ENCODE data around the gene POTEH. TPM values are rescaled to one million over a fixed set of nuclear protein-coding genes. Genes with fewer than 3 reads are reported as not detected.
"Not testable (repeated sequence)": the region's sequence is repeated elsewhere in the genome, so short reads cannot be mapped to it uniquely, and the experiment has no call there.

Gene POTEH
- not detected in 2 replicates for total RNA-seq

- not testable (repeated sequence) for DNase-seq (ENCODE audit: low read depth)
Measured at GRCh38 chr22:15689749-15690125, at the start of gene POTEH. Gene POTEH (plus strand): TSS chr22:15690026. CDS start chr22:15690078, 52 bp downstream.

- DNase-seq (ENCODE audit: low read depth): not testable (repeated sequence)
Measured at GRCh38 chr22:15642288-15642861, 47.5 kb upstream of the POTEH start.

DNA sequence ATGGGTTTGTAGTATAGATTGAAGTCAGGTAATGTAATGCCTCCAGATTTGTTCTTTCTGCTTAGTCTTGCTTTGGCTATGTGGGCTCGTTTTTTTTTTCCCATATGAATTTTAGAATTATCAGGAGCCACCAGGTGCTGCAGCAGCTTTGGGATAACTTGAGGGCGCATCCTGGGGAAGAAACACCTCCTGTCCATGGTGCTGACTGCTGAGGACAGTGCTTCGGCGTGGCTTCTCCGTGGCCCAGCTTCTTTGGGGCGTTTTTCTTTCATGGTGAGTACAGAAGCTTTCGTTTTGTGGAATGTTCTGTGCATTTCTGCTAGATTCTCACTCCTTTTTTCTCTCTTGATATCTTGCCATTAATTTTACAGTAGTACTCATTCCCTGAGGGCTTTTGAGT lies 37.9 kb upstream of the POTEH start:
- DNase-seq (ENCODE audit: low read depth): not testable (repeated sequence)

DNA sequence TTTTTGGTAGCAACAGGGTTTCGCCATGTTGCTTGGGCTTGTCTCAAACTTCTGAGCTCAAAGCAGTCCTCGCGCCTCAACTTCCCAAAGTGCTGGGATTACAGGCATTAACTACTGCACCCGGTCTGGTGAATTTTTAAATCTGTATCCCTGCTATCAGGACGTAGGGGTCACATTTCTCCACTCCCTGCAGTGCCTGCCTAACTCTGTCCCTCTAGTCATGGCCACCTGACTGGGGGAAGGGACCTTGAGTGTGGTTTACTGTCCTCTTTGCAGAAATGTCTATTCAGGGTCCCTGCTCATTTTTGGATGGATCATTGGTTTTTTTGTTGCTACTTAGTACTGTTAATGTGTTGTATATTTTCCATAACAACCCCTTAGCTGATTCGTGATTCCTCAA lies 37.1 kb upstream of the POTEH start:
- DNase-seq (ENCODE audit: low read depth): not testable (repeated sequence)

- not testable (repeated sequence) for DNase-seq (ENCODE audit: low read depth)
Measured at GRCh38 chr22:15653241-15653640, 36.6 kb upstream of the POTEH start.

DNA sequence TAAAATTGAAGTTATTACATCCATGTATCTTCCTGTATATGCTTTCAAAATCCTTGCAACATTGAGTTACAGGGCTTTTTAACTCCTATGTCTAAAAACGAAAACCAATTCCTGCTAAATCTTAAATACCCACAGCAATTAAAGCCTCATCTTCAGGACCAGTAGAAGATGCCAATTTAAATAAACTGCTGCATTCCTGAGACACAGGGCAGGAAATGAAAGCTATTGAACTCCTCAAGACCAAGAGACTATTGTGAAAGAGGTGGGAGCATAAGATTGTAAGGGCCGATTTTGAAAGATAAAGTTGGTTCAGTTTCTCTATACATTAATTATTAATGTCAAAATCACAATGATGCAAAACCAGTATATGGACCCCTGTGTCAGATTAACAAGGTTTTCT lies 28.7 kb upstream of the POTEH start:
- DNase-seq (ENCODE audit: low read depth): not testable (repeated sequence)

DNA sequence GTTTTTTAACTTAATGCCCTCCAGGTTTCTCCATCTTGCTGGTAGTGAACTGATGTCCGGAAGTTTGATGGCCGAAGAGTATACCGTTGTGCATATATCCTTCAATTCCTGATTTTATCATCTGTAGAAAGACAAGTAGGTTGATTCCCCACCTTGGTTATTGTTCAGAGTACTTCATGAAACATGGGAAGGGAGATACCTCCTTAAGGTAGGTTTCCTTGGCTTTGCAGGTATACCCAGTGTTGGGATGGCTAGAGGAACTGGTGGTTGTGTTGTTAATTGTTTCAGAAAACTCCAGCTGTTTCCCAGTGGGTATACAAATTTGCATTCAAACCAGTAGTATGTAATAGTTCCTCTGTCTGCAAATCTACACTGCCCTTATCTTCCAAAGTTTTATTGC lies 25.1 kb upstream of the POTEH start:
- DNase-seq (ENCODE audit: low read depth): not testable (repeated sequence)

DNA sequence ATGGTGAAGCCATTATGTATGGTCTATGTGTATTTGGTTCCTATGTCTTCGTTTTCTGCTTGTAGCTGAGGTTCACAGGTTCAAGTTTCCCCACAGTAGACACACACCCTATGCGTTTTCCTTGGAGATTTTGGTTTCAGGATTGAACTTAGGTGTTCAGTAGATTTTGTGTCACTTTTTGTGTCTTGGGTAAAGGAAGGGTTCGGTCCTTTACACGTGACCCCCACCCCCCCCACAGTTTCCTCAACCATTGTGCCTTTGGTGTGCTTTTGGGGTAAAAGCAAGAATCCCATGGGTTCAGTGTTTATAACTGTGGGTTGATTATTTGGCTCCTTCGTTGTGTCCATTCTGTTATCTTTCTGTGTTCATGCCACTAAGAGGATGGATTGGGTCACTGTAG lies 24.3 kb upstream of the POTEH start:
- not testable (repeated sequence) for DNase-seq (ENCODE audit: low read depth)

DNA sequence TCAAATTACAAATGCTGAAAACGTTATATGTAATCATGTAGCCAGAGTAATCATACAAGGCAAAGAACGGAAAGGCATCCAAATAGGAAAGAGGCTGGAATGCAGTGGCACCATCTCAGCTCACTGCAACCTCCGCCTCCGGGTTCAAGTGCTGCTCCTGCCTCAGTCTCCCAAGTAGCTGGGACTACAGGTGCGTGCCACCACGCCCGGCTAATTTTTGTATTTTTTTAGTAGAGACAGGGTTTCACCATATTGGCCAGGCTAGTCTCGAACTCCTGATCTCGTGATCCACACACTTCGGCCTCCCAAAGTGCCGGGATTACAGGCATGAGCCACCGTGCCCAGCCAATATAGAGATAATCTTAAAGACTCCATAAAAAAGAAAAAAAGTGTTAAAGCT lies 20.4 kb upstream of the POTEH start:
- not testable (repeated sequence) for DNase-seq (ENCODE audit: low read depth)

DNA sequence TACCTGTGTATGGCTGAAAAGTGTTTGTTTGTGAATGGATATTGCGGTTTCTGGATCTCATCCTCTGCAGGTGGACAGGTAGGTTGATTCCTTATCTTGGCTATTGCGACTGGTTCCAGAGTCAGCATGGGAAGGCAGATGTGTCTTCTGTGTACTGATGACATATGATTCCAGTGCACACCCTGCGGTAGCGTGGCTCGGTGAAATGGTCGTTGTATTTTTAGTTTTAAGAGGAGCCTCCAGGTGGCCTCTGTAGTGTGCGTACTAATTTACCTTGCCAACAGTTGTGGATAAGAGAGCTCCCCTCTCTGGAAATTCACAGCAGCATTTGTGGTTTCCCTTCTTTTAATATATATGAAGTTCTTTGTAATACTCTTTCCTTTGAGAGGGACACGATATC lies 10.1 kb upstream of the POTEH start:
- not testable (repeated sequence) for DNase-seq (ENCODE audit: low read depth)

DNA sequence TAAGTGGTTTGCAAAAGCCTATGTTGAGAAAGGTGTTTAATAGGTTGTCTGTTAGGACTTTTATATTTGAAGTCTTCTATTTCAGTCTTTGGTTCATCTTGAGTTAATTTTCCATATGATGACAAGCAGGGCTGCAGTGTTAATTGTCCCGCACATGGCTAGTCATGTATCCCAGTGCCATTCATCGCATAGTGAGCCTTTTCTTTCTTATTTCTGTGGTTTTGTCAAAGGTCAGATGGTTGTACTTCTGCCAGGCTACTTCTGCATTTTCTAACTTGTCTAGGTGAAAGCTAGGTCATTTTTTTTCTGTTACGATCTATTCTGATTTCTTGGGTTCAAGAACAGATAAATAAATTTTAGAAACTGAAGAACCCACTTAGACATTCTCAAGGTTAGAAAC lies 5.7 kb upstream of the POTEH start:
- not testable (repeated sequence) for DNase-seq (ENCODE audit: low read depth)

- not testable (repeated sequence) for DNase-seq (ENCODE audit: low read depth)
Measured at GRCh38 chr22:15684695-15685094, 5.1 kb upstream of the POTEH start.

GRCh38 chr22:15685641-15686040 lies 4.2 kb upstream of the POTEH start:
- DNase-seq (ENCODE audit: low read depth): not testable (repeated sequence)

DNA sequence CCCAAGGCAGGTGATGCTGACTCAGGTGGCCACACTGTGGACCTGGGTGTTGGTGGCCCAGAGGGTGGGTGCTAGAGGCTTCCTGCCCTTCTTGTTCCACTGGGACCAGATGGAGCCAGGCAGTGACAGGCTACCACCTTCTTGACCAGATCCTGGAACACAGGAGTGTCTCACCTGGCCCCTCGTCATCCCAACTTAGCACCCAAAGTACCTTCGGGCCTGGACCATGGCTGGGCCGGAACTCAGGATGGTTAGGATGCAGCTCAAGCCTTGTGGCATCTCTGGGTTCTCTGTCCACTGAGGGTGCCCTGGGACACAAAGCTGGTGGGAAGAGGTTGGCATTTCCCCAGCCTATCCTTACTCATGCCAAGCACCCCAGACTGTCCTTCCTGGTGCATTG lies 2.7 kb upstream of the POTEH start:
- DNase-seq (ENCODE audit: low read depth): not testable (repeated sequence)

GRCh38 chr22:15687676-15688075 lies 2.1 kb upstream of the POTEH start:
- DNase-seq (ENCODE audit: low read depth): not testable (repeated sequence)

DNA sequence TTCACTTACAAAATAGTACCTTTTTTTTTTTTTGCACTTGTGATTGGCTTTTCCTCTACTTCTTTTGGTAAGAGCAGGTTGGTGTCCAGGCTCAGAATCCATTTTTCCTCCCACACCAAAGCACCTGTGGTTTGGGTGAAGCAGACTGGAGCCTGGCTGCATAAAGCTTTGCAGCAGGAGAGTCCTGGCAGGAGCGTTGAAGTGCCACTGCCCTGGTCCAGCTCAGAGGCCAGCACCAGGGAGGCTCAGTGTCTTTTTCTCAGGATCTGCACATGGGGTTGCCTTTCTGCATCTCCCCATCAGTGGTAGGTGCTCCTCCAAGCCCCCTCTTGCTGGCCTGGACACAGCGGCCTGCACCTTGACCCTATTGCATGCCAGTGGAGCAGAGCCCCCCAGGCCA lies 1.7 kb upstream of the POTEH start:
- not testable (repeated sequence) for DNase-seq (ENCODE audit: low read depth)

GRCh38 chr22:15689012-15689748 lies 646 bp upstream of the POTEH start:
- not testable (repeated sequence) for DNase-seq (ENCODE audit: low read depth)

- not testable (repeated sequence) for DNase-seq (ENCODE audit: low read depth)
Measured at GRCh38 chr22:15713600-15713999, 23.8 kb downstream of the POTEH start.

GRCh38 chr22:15714125-15714524 lies 24.3 kb downstream of the POTEH start:
- not testable (repeated sequence) for DNase-seq (ENCODE audit: low read depth)

DNA sequence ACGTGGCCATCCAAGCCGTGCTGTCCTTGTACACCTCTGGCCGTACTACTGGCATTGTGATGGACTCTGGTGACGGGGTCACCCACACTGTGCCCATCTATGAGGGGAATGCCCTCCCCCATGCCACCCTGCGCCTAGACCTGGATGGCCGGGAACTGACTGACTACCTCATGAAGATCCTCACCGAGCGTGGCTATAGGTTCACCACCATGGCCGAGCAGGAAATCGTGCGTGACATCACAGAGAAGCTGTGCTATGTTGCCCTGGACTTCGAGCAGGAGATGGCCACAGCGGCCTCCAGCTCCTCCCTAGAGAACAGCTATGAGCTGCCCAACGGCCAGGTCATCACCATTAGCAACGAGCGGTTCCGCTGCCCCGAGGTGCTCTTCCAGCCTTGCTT lies 32.1 kb downstream of the POTEH start:
- DNase-seq (ENCODE audit: low read depth): not testable (repeated sequence)

DNA sequence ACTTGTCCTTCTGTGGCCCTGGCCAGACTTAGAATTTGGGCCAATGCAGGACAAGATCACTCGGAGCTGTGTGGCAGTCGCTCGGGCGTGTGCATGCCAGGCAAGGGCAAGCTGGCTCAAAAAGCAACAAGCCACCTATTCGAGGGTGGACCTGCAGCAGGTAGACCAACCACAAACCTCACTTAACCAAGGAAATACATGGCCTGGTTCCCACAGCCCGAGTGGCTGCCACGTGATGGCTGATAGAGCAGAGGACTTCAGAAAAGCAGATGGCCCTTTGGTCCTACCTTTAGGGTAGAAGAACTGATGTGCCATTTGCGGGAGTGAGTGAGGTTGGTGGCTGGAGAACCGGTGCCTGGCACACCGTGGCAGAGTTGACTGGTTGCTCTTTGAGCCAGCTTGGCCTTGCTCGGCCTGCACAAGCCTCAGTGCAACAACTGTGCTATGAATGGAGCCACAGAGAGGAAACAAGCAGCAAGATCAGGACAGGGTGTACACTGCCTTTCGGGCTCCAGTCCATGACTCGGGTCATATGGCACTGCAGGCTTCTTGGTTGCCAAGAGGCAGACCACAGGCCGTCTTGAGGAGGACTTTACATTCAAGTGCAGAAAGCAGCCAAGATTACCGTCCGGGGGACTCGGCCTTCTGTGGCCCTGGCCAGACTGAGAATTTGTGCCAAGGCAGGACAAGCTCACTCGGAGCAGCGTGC lies 39.5 kb downstream of the POTEH start:
- not testable (repeated sequence) for DNase-seq (ENCODE audit: low read depth)

GRCh38 chr22:15731023-15731422 lies 41.2 kb downstream of the POTEH start:
- not testable (repeated sequence) for DNase-seq (ENCODE audit: low read depth)

GRCh38 chr22:15734411-15734810 lies 44.6 kb downstream of the POTEH start:
- not testable (repeated sequence) for DNase-seq (ENCODE audit: low read depth)

All from renal cortical epithelial cell (primary cell).